HFFc6 (cell line): ENCODE measurements around the gene ARSH. TPM values are rescaled to one million over a fixed set of nuclear protein-coding genes. Genes with fewer than 3 reads are reported as not detected.
A peak's percentile ranks its signal among the peaks of the same experiment; 100 is the strongest.
"Not testable (repeated sequence)": the region's sequence is repeated elsewhere in the genome, so short reads cannot be mapped to it uniquely, and the experiment has no call there.

Source experiments
- DNase-seq: peaks from one replicate; pipeline ENCODE4 v3.0.0-alpha.2; 2018
- H3K27ac Mint-ChIP-seq: 2 replicates; pipeline ENCODE4 v1.8.0; 2020; ENCODE audit warnings: mild to moderate bottlenecking, mixed read lengths
- H3K27me3 Mint-ChIP-seq: 2 replicates; pipeline ENCODE4 v1.8.0; 2021; ENCODE audit warnings: mild to moderate bottlenecking, moderate library complexity, mixed read lengths; ENCODE audit not compliant: insufficient read depth
- H3K36me3 Mint-ChIP-seq: 2 replicates; pipeline ENCODE4 v1.8.0; 2021; ENCODE audit warnings: low read depth, mixed read lengths
- H3K4me1 Mint-ChIP-seq: 2 replicates; pipeline ENCODE4 v1.8.0; 2020; ENCODE audit warnings: low read depth, mixed read lengths
- H3K4me3 Mint-ChIP-seq: 2 replicates; pipeline ENCODE4 v1.8.0; 2020; ENCODE audit warnings: mild to moderate bottlenecking, moderate library complexity, mixed read lengths
- H3K9me3 Mint-ChIP-seq: 2 replicates; pipeline ENCODE4 v1.8.0; 2020; ENCODE audit warnings: mild to moderate bottlenecking, mixed read lengths
- long read RNA-seq: library from polyadenylated mRNA; unstranded; transcript quantifications from one replicate; pipeline ENCODE4 v2.0.0, GENCODE V29; 2019
- total RNA-seq, 6 experiments: library from RNA; stranded (reverse); fragmentation: NEBNext Ultra II Directional; extraction: Animal tissue kit (Norgen Biotek cat#: 25700); gene quantifications; 2 replicates in 1 of 6; 3 replicates in 5 of 6; pipeline ENCODE4 v1.2.3, GENCODE V29; 2021
- TF ChIP-seq, protein P1 (sequence below): fragments of 200-600 bp; sonication (generic); IDR thresholded peaks from 2 replicates; pipeline ENCODE4 v1.5.0; 2021; ENCODE audit warnings: antibody characterized with exemption, mild to moderate bottlenecking

The ARSH gene, protein sequence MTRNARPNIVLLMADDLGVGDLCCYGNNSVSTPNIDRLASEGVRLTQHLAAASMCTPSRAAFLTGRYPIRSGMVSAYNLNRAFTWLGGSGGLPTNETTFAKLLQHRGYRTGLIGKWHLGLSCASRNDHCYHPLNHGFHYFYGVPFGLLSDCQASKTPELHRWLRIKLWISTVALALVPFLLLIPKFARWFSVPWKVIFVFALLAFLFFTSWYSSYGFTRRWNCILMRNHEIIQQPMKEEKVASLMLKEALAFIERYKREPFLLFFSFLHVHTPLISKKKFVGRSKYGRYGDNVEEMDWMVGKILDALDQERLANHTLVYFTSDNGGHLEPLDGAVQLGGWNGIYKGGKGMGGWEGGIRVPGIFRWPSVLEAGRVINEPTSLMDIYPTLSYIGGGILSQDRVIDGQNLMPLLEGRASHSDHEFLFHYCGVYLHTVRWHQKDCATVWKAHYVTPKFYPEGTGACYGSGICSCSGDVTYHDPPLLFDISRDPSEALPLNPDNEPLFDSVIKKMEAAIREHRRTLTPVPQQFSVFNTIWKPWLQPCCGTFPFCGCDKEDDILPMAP
- not detected for total RNA-seq
- long read RNA-seq: 0 reads

DNA sequence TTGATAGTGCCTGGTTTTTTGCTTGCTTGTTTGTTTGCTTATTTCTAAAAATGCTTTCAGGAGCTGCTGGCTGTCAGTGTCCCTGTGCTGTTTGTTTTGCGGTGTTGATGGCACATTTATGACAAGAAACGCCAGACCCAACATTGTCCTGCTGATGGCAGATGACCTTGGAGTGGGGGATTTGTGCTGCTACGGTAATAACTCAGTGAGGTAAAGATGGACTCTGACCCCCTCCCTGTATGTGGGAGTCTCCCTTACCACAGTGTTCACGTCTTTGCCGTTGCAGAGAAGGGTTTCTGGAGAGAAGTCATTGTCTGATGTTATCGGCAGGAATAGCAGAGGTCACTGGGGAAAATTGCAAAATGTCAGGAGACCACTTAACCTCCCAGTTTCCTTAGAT is at the start of gene ARSH:
Gene ARSH (plus strand): TSS at position 52 of the 400 bp plus-strand sequence. CDS start 67 bp downstream, at position 119.
- TF ChIP-seq, protein P1, sequence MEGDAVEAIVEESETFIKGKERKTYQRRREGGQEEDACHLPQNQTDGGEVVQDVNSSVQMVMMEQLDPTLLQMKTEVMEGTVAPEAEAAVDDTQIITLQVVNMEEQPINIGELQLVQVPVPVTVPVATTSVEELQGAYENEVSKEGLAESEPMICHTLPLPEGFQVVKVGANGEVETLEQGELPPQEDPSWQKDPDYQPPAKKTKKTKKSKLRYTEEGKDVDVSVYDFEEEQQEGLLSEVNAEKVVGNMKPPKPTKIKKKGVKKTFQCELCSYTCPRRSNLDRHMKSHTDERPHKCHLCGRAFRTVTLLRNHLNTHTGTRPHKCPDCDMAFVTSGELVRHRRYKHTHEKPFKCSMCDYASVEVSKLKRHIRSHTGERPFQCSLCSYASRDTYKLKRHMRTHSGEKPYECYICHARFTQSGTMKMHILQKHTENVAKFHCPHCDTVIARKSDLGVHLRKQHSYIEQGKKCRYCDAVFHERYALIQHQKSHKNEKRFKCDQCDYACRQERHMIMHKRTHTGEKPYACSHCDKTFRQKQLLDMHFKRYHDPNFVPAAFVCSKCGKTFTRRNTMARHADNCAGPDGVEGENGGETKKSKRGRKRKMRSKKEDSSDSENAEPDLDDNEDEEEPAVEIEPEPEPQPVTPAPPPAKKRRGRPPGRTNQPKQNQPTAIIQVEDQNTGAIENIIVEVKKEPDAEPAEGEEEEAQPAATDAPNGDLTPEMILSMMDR: no peak
- Mint-ChIP-seq H3K4me3 (no peak within 1 kb of the TSS), H3K9me3 (peaks cover 5% of the 10 kb centered on the region; the same call in 1 of the 2 replicates), H3K36me3 (no peaks in the 10 kb centered on the region), H3K27ac (no peak within 1 kb of the TSS), H3K4me1 (no peaks in the 10 kb centered on the region), H3K27me3 (peaks cover 4% of the 10 kb centered on the region; the same call in 1 of the 2 replicates)
- no peak for DNase-seq

DNA sequence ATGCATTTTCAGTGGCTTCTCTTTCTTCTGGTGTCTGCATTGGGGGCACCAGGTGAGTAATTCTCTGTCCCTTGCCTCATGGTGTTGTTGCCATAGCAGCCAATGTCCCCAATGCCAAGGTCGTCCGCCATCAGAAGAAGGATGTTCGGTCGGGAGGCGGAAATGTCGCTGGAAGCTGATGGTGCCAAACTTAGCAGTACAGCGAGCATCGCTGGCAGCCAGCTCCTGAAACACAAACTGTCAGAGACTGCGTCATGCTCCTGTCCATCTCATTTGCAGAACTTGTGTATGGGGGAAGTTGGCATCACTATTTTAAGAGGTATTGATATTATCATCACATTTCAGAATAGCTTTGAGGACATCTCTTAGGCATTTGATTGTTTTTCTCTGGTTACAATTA is 48.1 kb upstream of the ARSH start:
- TF ChIP-seq, protein P1: no peak
- H3K27ac Mint-ChIP-seq: no peak overlapping the region

DNA sequence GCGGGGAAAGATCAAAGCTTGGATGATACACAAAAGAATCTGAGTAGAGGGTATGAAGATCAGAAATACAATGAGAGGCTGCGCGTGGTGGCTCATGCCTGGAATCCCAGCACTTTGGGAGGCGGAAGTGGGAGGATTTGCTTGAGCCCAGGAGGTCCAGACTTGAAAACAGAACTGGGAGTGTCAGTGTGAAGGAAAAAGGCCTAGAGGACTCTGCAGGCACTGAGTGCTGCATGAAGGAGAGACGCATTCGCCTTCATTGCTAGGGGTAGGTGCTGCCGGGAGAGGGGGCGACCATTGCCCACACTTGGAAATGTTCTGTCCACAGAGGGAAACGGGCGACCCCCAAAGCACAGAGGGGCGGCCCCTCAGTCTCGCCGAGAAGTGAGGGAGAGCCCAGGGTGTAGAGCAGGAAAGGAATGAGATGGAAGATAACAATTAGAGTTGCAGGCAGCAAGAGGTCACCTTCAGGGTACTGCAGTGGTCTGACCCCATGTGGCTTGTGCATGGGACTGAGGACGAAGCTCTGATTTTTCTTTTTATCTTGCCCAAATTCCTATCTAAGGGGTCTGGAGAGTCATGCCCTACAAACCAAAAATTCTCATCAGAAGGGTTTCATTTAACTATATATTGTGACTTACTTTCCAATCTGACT is 45.4 kb upstream of the ARSH start:
- no peak overlapping the region for H3K4me3 Mint-ChIP-seq
- H3K27me3 Mint-ChIP-seq: peaks cover 6% of the 10 kb centered on the region
- no peaks in the 10 kb centered on the region for H3K9me3 Mint-ChIP-seq
- TF ChIP-seq, protein P1: no peak
- H3K36me3 Mint-ChIP-seq: no peaks in the 10 kb centered on the region
- DNase-seq: no peak
- peaks cover 19% of the 10 kb centered on the region for H3K4me1 Mint-ChIP-seq
- H3K27ac Mint-ChIP-seq: no peak overlapping the region; the same call in 1 of the 2 replicates

More for the DNA sequence above, 48.1 kb upstream of the ARSH start:
- no peak overlapping the region for H3K4me3 Mint-ChIP-seq
- no peaks in the 10 kb centered on the region for H3K9me3 Mint-ChIP-seq
- DNase-seq: no peak
- peaks cover 8% of the 10 kb centered on the region for H3K27me3 Mint-ChIP-seq
- peaks cover 12% of the 10 kb centered on the region for H3K4me1 Mint-ChIP-seq
- H3K36me3 Mint-ChIP-seq: no peaks in the 10 kb centered on the region

DNA sequence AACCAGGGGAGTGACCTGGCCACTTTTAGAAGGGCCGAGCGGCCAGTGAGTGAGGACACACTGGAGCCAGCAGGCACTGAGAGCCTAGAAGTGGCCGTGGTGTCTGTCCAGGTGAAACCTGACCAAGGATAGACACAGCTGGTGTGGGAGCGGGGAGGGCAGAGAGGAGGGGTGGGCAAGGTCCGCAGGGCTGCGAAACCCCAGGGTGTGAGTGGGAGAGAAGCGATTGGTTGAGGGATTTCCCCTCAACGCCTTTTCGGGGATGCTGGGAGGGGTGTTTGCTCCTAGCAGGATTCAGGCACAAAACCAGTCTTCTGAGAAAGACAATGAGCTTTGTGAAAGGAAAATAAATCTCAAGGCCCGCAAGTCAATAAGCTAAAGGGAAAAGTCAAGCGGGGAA is 44.0 kb upstream of the ARSH start:
- Mint-ChIP-seq H3K4me3 (no peak overlapping the region), H3K27me3 (peaks cover 6% of the 10 kb centered on the region), H3K4me1 (peaks cover 19% of the 10 kb centered on the region), H3K9me3 (no peaks in the 10 kb centered on the region), H3K27ac (no peak overlapping the region), H3K36me3 (no peaks in the 10 kb centered on the region)
- DNase-seq: no peak
- TF ChIP-seq, protein P1: no peak

DNA sequence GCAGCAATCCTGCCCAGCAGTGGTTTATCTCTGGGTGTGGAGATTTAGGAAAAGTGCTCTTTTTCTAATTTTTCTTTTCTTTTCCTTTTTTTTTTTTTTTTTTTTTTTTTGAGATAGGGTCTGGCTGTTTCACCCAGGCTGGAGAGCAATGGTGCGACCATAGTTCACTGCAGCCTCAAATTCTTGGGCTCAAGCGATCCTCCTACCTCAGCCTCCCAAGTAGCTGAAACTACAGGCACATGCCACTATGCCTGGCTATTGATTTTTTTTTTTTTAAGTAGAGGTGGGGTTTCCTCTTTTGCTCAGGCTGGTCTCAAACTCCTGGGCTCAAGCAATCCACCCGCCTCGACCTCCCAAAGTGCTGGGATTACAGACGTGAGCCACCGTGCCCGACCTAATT is 42.9 kb upstream of the ARSH start:
- not testable (repeated sequence) for H3K27ac Mint-ChIP-seq, H3K4me3 Mint-ChIP-seq, H3K9me3 Mint-ChIP-seq, DNase-seq, H3K27me3 Mint-ChIP-seq, H3K36me3 Mint-ChIP-seq
- H3K4me1 Mint-ChIP-seq: peaks cover 19% of the 10 kb centered on the region

DNA sequence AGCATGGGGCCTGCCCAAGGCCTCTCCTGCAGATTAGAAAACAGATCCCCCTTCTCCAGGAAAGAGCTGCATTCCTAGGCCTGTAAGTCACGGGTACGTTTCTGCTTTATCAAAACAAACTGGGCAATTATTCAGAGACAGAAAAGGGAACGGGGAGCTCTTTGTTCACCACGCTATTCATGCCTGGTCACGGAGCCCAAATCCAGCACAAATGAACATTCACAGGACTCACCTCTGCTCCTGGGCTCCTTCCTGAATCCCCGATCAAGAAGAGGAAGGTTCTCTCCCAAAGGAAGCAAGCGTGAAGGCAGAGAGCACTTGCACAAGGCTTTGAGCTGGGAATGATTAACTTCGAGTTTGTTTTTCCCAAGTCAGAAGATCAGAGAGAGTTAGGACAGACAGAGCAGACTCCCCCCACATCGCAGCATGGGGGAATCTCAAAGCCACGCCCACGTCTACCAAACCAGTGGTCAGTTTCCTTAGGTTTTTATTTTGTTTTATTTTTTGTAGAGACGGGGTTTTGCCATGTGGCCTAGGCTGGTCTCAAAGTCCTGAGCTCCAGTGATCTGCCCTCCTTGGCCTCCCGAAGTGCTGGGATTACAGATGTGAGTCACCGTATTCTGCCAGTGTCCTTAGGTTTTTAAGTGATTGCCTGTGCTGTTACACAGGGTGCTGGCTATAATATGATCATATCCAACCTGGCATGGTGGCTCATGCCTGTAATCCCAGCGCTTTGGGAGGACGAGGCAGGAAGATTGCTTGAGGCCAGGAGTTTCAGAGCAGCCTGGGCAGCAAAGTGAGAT is 42.2 kb upstream of the ARSH start:
- peak; percentile 7 for DNase-seq
- H3K36me3 Mint-ChIP-seq, H3K27me3 Mint-ChIP-seq, H3K9me3 Mint-ChIP-seq: not testable (repeated sequence)
- peak overlapping the region; percentile 71; the same call in 1 of the 2 replicates for H3K4me3 Mint-ChIP-seq
- H3K4me1 Mint-ChIP-seq: peaks cover 19% of the 10 kb centered on the region
- H3K27ac Mint-ChIP-seq: peak overlapping the region; percentile 97
